GM23338 (cell line): ENCODE measurements around the gene CCDC149. TPM values are rescaled to one million over a fixed set of nuclear protein-coding genes. Genes with fewer than 3 reads are reported as not detected.

Source experiments
- ATAC-seq: fragments of 200-7000 bp; cut with Tn5 transposase; 3 replicates; pipeline ENCODE4 v1.9.1; 2020
- DNase-seq: peaks from one replicate; pipeline ENCODE4 v3.0.0-alpha.2; 2015; ENCODE audit warnings: low spot score
- H2AFZ ChIP-seq: fragments of 200-600 bp; sonication (generic); 2 replicates; pipeline ENCODE4 v1.8.0; 2016; ENCODE audit warnings: antibody characterized with exemption, mild to moderate bottlenecking, moderate library complexity
- H3F3A ChIP-seq: fragments of 200-600 bp; sonication (generic); replicated peaks from 2 replicates; pipeline ENCODE4 v1.8.0; 2017; ENCODE audit warnings: antibody characterized with exemption, mixed run types, low read depth
- H3K27ac ChIP-seq: fragments of 200-600 bp; sonication (generic); 2 replicates; pipeline ENCODE4 v1.6.1; 2016; ENCODE audit warnings: low read depth
- H3K27me3 ChIP-seq: fragments of 200-600 bp; sonication (generic); 2 replicates; pipeline ENCODE4 v1.8.0; 2016; ENCODE audit warnings: mild to moderate bottlenecking, mixed run types, moderate library complexity; ENCODE audit not compliant: insufficient read depth
- H3K36me3 ChIP-seq: fragments of 200-600 bp; sonication (generic); 2 replicates; pipeline ENCODE4 v1.8.0; 2016; ENCODE audit warnings: mild to moderate bottlenecking; ENCODE audit not compliant: insufficient read depth
- H3K4me1 ChIP-seq: fragments of 200-600 bp; sonication (generic); 2 replicates; pipeline ENCODE4 v1.8.0; 2016; ENCODE audit warnings: mild to moderate bottlenecking, moderate library complexity; ENCODE audit not compliant: insufficient read depth
- H3K4me2 ChIP-seq: fragments of 200-600 bp; sonication (generic); 2 replicates; pipeline ENCODE4 v1.7.1; 2017; ENCODE audit warnings: mixed run types
- H3K4me3 ChIP-seq: fragments of 200-600 bp; sonication (generic); 2 replicates; pipeline ENCODE4 v1.6.1; 2016; ENCODE audit warnings: mixed run types
- H3K79me2 ChIP-seq: fragments of 200-600 bp; sonication (generic); replicated peaks from 2 replicates; pipeline ENCODE4 v1.8.0; 2017; ENCODE audit warnings: mild to moderate bottlenecking; ENCODE audit not compliant: insufficient read depth
- H3K9me2 ChIP-seq: fragments of 200-600 bp; sonication (generic); 2 replicates; pipeline ENCODE4 v1.8.0; 2017; ENCODE audit not compliant: insufficient read depth
- H4K20me1 ChIP-seq: fragments of 200-600 bp; sonication (generic); replicated peaks from 2 replicates; pipeline ENCODE4 v1.8.0; 2017; ENCODE audit warnings: mild to moderate bottlenecking; ENCODE audit not compliant: insufficient read depth
- H3K27ac Mint-ChIP-seq: 2 replicates; pipeline ENCODE4 v1.8.0; 2020; ENCODE audit warnings: inconsistent platforms, mild to moderate bottlenecking, moderate library complexity, mixed read lengths
- H3K27me3 Mint-ChIP-seq: 3 replicates; pipeline ENCODE4 v1.8.0; 2022; ENCODE audit warnings: low read depth, mild to moderate bottlenecking, moderate library complexity, mixed read lengths, inconsistent platforms; ENCODE audit not compliant: insufficient read depth, poor library complexity
- H3K36me3 Mint-ChIP-seq: 3 replicates; pipeline ENCODE4 v1.8.0; 2021; ENCODE audit warnings: low read depth, mild to moderate bottlenecking, inconsistent platforms, moderate library complexity, mixed read lengths
- H3K4me1 Mint-ChIP-seq: 3 replicates; pipeline ENCODE4 v1.8.0; 2020; ENCODE audit warnings: mild to moderate bottlenecking, inconsistent platforms, mixed read lengths
- H3K4me3 Mint-ChIP-seq: 3 replicates; pipeline ENCODE4 v1.8.0; 2021; ENCODE audit warnings: moderate library complexity, mild to moderate bottlenecking, inconsistent platforms, mixed read lengths
- H3K9me3 Mint-ChIP-seq: 3 replicates; pipeline ENCODE4 v1.8.0; 2020; ENCODE audit warnings: moderate library complexity, mild to moderate bottlenecking, inconsistent platforms, mixed read lengths
- CREB1 ChIP-seq: fragments of 250-450 bp; sonication (Bioruptor Pico); IDR thresholded peaks from 2 replicates; pipeline ENCODE4 v1.5.0; 2020; ENCODE audit warnings: low read depth, mild to moderate bottlenecking, moderate library complexity
- CTCF ChIP-seq, 2 experiments: fragments of 200-600 bp in 1 of 2; sonication (generic) in 1 of 2; conservative IDR thresholded peaks; 2 replicates each; pipeline versions ENCODE4 v1.5.1 to v1.6.1; 2016 to 2017; ENCODE audit warnings: antibody characterized with exemption in 2 of 2, low read depth in 2 of 2, mild to moderate bottlenecking in 2 of 2, moderate library complexity in 1 of 2
- ETS1 ChIP-seq: IDR thresholded peaks from 2 replicates; pipeline ENCODE4 v1.6.1; 2016; ENCODE audit warnings: antibody characterized with exemption
- EZH2 ChIP-seq: fragments of 200-600 bp; sonication (generic); IDR thresholded peaks from one replicate; pipeline ENCODE4 v1.8.0; 2017; ENCODE audit warnings: antibody characterized with exemption, mild to moderate bottlenecking, low read depth; ENCODE audit not compliant: unreplicated experiment
- EZH2phosphoT487 ChIP-seq: fragments of 200-600 bp; sonication (generic); IDR thresholded peaks from one replicate; pipeline ENCODE4 v1.8.1; 2018; ENCODE audit warnings: antibody characterized with exemption; ENCODE audit not compliant: unreplicated experiment
- JUNB ChIP-seq: IDR thresholded peaks from one replicate; pipeline ENCODE4 v1.6.1; 2016; ENCODE audit warnings: antibody characterized with exemption; ENCODE audit not compliant: unreplicated experiment
- NANOG ChIP-seq: IDR thresholded peaks from 2 replicates; pipeline ENCODE4 v1.6.1; 2016; ENCODE audit warnings: antibody characterized with exemption, borderline replicate concordance
- POLR2AphosphoS5 ChIP-seq: IDR thresholded peaks from 2 replicates; pipeline ENCODE4 v1.6.1; 2016; ENCODE audit warnings: antibody characterized with exemption, low read depth
- REST ChIP-seq: IDR thresholded peaks from one replicate; pipeline ENCODE4 v1.6.1; 2018; ENCODE audit warnings: antibody characterized with exemption; ENCODE audit not compliant: unreplicated experiment
- ZNF114 ChIP-seq: fragments of 250-450 bp; sonication (Bioruptor Pico); IDR thresholded peaks from 2 replicates; pipeline ENCODE4 v1.5.0; 2020; ENCODE audit warnings: mild to moderate bottlenecking, moderate library complexity
- ZNF331 ChIP-seq: fragments of 250-450 bp; sonication (Bioruptor Pico); IDR thresholded peaks from 2 replicates; pipeline ENCODE4 v1.5.0; 2020; ENCODE audit warnings: low read depth, mild to moderate bottlenecking, moderate library complexity
- polyA plus RNA-seq: library from polyadenylated mRNA; unstranded; fragments of >200 nt; fragmentation: Nextera tagmentation; extraction: Ambion mirVana; gene quantifications from 2 replicates; pipeline ENCODE4 v1.2.1, GENCODE V29; 2016
- total RNA-seq: library from RNA; depleted of rRNA; stranded (reverse); fragments of >200 nt; shearing (Covaris generic); gene quantifications from 2 replicates; pipeline ENCODE4 v1.2.3, GENCODE V29; 2014

Gene CCDC149
- total and polyA plus RNA-seq, 2 experiments from 2014 or later = 2.6 to 6.4 TPM

DNA sequence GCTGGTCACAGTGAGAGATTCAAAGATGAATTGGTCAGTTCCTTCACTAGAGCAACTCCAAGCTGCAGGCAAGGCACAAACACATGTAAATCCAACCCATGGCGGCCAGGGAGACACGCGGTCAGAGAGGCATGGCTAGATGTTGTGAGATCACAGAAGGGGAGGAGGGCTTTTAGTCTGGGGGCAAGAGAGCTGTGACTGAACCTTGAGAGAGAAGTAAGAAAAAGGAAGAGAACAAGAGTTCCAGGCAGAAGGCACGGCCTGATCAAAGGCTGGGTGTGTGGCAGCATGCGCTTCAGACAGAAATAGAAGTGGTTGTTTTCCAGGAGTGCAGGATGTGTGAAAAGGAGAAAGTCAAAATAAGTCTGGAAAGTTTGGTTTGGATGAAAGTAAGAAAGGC, 15.9 kb downstream of the CCDC149 start:
- H3K4me3 ChIP-seq = no peak overlapping the region
- H3K79me2 ChIP-seq = no peaks in the 10 kb centered on the region
- peaks cover 6% of the 10 kb centered on the region; the same call in 2 of the 3 replicates for H3K4me1 Mint-ChIP-seq
- no peaks in the 10 kb centered on the region for H3K36me3 ChIP-seq
- no peaks in the 10 kb centered on the region for H3F3A ChIP-seq
- no peak for ATAC-seq
- H3K36me3 Mint-ChIP-seq = no peaks in the 10 kb centered on the region
- H3K27ac Mint-ChIP-seq = no peak overlapping the region
- H3K27ac ChIP-seq = no peak overlapping the region
- H3K9me2 ChIP-seq = no peaks in the 10 kb centered on the region
- DNase-seq = no peak
- H3K27me3 ChIP-seq = no peaks in the 10 kb centered on the region
- no peak overlapping the region for H3K4me3 Mint-ChIP-seq
- no peaks in the 10 kb centered on the region for H3K27me3 Mint-ChIP-seq
- no peak overlapping the region for H2AFZ ChIP-seq
- H3K4me1 ChIP-seq = peaks cover 8% of the 10 kb centered on the region; the same call in 1 of the 2 replicates
- TF ChIP-seq POLR2AphosphoS5 (no peak), EZH2 (no peak)
- H3K4me2 ChIP-seq = no peak overlapping the region
- H4K20me1 ChIP-seq = no peaks in the 10 kb centered on the region
- no peaks in the 10 kb centered on the region for H3K9me3 Mint-ChIP-seq

DNA sequence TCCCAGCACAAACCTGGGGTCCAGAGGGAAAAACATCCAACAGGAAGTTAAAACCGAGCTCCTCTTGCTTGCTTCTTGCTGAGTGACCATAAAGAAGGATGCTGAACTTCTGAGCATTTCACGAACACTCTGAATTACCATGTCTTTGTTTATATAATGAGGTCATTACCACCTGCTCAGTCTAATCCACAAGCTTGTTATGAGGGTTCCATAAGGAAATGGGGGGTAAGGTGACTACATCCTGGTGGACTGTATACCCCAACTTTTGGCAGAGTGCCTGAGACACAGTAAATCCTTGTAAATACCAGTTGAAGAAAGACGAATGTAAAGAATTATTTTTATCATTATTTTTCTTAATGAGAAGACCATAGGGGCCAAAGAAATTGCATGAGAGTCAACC, 16.8 kb downstream of the CCDC149 start:
- ATAC-seq (no peak), DNase-seq (no peak)
- no peaks in the 10 kb centered on the region for H3K27me3 ChIP-seq
- no peak overlapping the region for H3K27ac Mint-ChIP-seq
- no peak overlapping the region for H3K27ac ChIP-seq
- H3K4me1 Mint-ChIP-seq = peaks cover 6% of the 10 kb centered on the region; the same call in 2 of the 3 replicates
- H3K36me3 ChIP-seq = no peaks in the 10 kb centered on the region
- H3K4me2 ChIP-seq = no peak overlapping the region
- no peaks in the 10 kb centered on the region for H3K36me3 Mint-ChIP-seq
- TF ChIP-seq CREB1 (CRISPR knock-in tag) (no peak), ZNF331 (CRISPR knock-in tag) (no peak), REST (no peak), POLR2AphosphoS5 (no peak), EZH2phosphoT487 (no peak), JUNB (no peak), ZNF114 (CRISPR knock-in tag) (no peak), CTCF (conservative IDR thresholded peaks at IDR 0.05; ENCODE audit: low read depth in 2 of 2) (no peak), NANOG (no peak), ETS1 (no peak), EZH2 (no peak)
- no peaks in the 10 kb centered on the region for H3F3A ChIP-seq
- H3K4me3 Mint-ChIP-seq = no peak overlapping the region
- H4K20me1 ChIP-seq = no peaks in the 10 kb centered on the region
- no peak overlapping the region for H3K4me3 ChIP-seq
- H2AFZ ChIP-seq = no peak overlapping the region
- H3K27me3 Mint-ChIP-seq = no peaks in the 10 kb centered on the region
- H3K9me3 Mint-ChIP-seq = no peaks in the 10 kb centered on the region
- H3K4me1 ChIP-seq = peaks cover 8% of the 10 kb centered on the region; the same call in 1 of the 2 replicates
- no peaks in the 10 kb centered on the region for H3K79me2 ChIP-seq
- H3K9me2 ChIP-seq = no peaks in the 10 kb centered on the region
